Colonic mucosa (tissue), 4 donors: ENCODE results near the gene CASP14. TPM values are rescaled to one million over a fixed set of nuclear protein-coding genes. Genes with fewer than 3 reads are reported as not detected.

Source experiments
- DNase-seq: peaks from one replicate; pipeline ENCODE4 v3.0.0-alpha.2; 2020
- H3K27ac ChIP-seq: fragments of 200-600 bp; one replicate; pipeline ENCODE4 v1.8.0; 2021
- H3K27me3 ChIP-seq: fragments of 200-600 bp; one replicate; pipeline ENCODE4 v1.8.0; 2021
- H3K36me3 ChIP-seq: fragments of 200-600 bp; one replicate; pipeline ENCODE4 v1.8.0; 2021
- H3K4me1 ChIP-seq: fragments of 200-600 bp; one replicate; pipeline ENCODE4 v1.8.0; 2021; ENCODE audit warnings: mild to moderate bottlenecking
- H3K4me3 ChIP-seq: fragments of 200-600 bp; one replicate; pipeline ENCODE4 v1.8.0; 2021
- H3K9ac ChIP-seq, 2 donors: one replicate each; pipeline ENCODE4 v1.7.0; 2013; ENCODE audit warnings: control low read depth in 2 of 2, low read depth in 2 of 2, low read length in 2 of 2
- H3K9me3 ChIP-seq: fragments of 200-600 bp; one replicate; pipeline ENCODE4 v1.8.0; 2021
- CTCF ChIP-seq: fragments of 200-600 bp; IDR thresholded peaks from one replicate; pipeline ENCODE4 v1.8.0; 2022; ENCODE audit warnings: antibody characterized with exemption, mild to moderate bottlenecking
- intact Hi-C: fragments of 100-400 bp; cut with DNase I; formaldehyde crosslinking; loops from one replicate; pipeline ENCODE4 v1.14.1; 2022
- total RNA-seq, 2 donors: library from RNA; stranded (reverse); fragmentation: NEBNext Ultra II Directional in 1 of 2; extraction: Animal tissue kit (Norgen Biotek cat#: 25700) in 1 of 2; gene quantifications; one replicate each; pipeline ENCODE4 v1.2.1, GENCODE V29; 2021
- donor health status: healthy.
- donor health status: DM: no; HTN: no; CAD: no.
- donor health status: DM: no; HTN: no; CAD: no.

The CASP14 gene
- total RNA-seq, 2 donors from 2014 or later, result not detected

DNA sequence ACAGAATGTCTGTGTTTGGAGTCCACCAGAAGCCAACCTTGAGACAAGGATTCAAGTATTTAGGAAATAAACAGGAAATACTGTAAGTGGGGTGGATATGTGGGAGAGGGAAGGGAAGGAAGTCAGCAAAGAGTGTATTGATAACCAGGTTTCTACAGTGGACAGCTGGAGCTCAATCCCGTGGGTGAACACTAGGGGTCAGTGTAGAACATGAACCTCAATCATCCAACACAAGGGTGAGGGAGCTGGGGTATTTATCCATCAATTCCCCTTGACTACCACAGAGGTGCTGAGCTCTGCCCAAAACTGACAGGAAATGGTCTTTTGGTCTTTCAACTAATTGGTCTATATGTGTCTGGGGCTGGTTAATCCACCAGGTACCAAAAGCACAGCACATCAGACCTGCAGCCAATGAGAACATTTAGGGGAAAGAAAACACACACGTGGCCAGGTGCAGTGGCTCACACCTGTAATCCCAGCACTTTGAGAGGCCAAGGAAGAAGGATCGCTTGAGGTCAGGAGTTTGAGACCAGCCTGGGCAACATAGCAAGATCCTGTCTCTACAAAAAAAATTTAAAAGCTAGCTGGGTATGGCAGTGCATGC is 52.3 kb downstream of the CASP14 start:
- Histone ChIP-seq H3K9me3 (no peaks in the 10 kb centered on the region), H3K36me3 (no peaks in the 10 kb centered on the region), H3K4me1 (no peaks in the 10 kb centered on the region), H3K9ac (no peak overlapping the region), H3K27ac (no peak overlapping the region), H3K4me3 (no peak overlapping the region), H3K27me3 (no peaks in the 10 kb centered on the region)
- peak; percentile 52 for DNase-seq
- intact Hi-C loops, result no loop called here
- TF ChIP-seq CTCF, result peak; percentile 64

DNA sequence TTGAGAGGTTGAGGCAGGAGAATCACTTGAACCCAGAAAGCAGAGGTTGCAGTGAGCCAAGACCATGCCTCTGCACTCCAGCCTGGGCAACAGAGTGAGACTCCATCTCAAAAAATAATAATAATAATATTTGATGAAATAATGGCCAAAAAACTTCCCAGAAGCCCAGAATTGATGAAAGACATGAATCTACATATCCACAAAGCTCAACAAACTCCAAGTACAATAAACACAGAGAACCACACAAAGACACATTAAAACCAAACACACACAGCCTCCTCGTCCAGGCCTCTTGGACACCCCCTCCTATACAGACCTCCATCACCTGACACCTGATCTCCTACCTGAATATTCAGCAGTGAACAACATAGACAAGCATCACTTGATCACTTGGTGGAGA is 54.7 kb downstream of the CASP14 start:
- no peak for TF ChIP-seq CTCF
- intact Hi-C loops, result no loop called here
- no peak for DNase-seq

DNA sequence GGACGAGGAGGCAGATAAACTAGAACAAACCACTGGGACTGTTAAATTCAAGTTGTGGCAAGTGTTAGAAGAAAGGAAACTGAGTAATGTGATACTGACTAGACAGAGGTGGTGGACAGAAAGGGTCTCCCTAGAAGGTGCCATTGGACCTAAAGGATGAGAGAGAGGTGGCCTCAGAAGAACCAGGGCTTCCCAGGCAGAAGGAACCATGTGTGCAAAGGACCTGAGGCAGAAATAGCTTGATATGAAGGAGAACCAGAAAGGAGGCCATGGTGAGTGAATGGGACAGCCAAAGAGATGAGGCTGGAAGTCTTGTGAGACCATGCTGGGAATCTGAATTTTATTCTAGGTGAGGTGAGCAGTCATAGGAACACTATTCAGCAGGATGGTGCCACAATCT is 55.1 kb downstream of the CASP14 start:
- TF ChIP-seq CTCF, result no peak
- Histone ChIP-seq H3K4me1 (no peaks in the 10 kb centered on the region), H3K27ac (no peak overlapping the region), H3K36me3 (no peaks in the 10 kb centered on the region), H3K4me3 (no peak overlapping the region), H3K27me3 (peaks cover 14% of the 10 kb centered on the region), H3K9ac (no peak overlapping the region), H3K9me3 (no peaks in the 10 kb centered on the region)
- intact Hi-C loops, result no loop called here
- no peak for DNase-seq

More for the DNA sequence above, 54.7 kb downstream of the CASP14 start:
- no peaks in the 10 kb centered on the region for H3K36me3 ChIP-seq
- no peak overlapping the region for H3K9ac ChIP-seq
- peaks cover 14% of the 10 kb centered on the region for H3K27me3 ChIP-seq
- H3K9me3 ChIP-seq, result no peaks in the 10 kb centered on the region
- no peak overlapping the region for H3K27ac ChIP-seq
- no peak overlapping the region for H3K4me3 ChIP-seq
- H3K4me1 ChIP-seq, result no peaks in the 10 kb centered on the region

DNA sequence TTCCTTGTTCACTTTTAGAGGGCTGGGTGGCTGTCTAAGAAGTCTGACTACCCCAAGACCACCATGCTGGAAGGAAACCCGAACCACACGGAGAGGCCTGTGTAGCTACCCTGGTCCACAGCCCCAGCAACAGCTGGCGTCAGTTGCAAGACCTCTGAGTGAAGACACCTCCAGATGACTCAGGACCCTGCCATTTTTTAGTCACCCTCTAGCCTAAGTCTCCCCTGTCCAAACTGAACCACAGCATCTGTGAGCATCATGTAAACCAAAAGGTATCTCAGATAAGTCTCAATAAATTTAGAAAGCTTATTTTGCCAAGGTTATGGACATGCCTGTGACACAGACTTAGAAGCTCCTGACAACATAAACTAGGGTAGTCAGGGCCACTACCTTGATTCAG is 55.8 kb downstream of the CASP14 start:
- TF ChIP-seq CTCF, result no peak
- intact Hi-C loops, result no loop called here
- no peaks in the 10 kb centered on the region for H3K4me1 ChIP-seq
- no peak overlapping the region for H3K27ac ChIP-seq
- DNase-seq, result no peak
- H3K4me3 ChIP-seq, result no peak overlapping the region
- peaks cover 14% of the 10 kb centered on the region for H3K27me3 ChIP-seq
- no peak overlapping the region for H3K9ac ChIP-seq
- no peaks in the 10 kb centered on the region for H3K36me3 ChIP-seq
- H3K9me3 ChIP-seq, result no peaks in the 10 kb centered on the region

DNA sequence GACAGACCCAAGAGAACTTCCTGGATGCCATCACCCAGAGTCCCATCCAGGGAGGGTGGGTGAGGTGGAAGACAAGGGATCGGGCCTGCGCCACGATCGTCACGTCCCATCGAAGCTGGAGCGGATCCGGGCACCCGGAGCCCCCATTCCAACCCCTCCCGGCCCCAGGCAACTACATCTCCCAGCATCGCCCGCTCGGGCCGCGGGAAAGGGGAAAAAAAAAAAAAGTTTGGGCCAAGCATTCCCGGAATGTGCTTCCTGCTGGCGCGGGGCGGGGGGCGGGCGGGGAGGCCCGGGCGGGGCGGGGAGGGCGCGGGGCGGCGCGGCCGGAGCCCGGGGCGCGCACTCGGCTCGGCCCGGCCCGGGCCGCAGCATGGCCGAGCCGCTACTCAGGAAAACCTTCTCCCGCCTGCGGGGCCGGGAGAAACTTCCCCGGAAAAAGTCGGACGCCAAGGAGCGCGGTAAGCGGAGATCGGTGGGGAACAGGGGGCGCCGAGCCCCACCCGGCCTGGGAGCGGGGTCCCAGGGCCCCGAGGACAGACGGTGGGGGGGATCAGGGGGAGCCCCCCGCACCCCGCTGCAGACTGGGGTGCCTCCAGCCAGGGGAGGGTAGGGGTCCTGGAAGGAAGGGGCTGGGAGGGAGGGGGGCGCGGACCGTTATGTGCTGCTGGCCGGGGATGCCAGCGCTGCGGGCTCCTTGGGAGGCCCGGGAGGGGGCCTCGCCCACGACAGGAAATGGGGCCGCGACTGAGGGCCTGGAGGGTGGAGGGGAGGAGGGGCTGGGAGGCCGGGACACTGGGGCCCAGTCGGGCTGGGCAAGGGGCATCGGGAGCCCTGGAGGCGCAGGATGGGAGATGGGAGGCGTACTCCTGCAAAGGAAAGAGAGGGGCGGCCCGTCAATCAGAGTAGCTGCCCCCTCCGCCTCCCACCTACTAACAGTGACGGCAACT is 58.1 kb downstream of the CASP14 start, which contains the start of gene SYDE1:
Gene SYDE1, plus strand, starts transcription at position 341 of the 950 bp plus-strand sequence. Its CDS starts 33 bp downstream, at position 374.
- Histone ChIP-seq H3K4me3 (peak within 1 kb of the TSS; percentile 39), H3K9me3 (no peaks in the 10 kb centered on the region), H3K9ac (peak within 1 kb of the TSS; percentile 12 to 60), H3K36me3 (no peaks in the 10 kb centered on the region), H3K27ac (peak within 1 kb of the TSS; percentile 60), H3K27me3 (peaks cover 14% of the 10 kb centered on the region), H3K4me1 (no peaks in the 10 kb centered on the region)
- DNase-seq, result no peak
- intact Hi-C loops, result no loop called here
- no peak for TF ChIP-seq CTCF

Other genes starting within 250 kb of the CASP14 start
- gene OR7A5, start 214.3 kb upstream of the CASP14 start, total RNA-seq, result not detected
- gene OR7C1, start 214.3 kb upstream of the CASP14 start, total RNA-seq, result not detected
- gene OR7A10, start 200.6 kb upstream of the CASP14 start, total RNA-seq, result not detected
- not detected for gene OR7A17, start 163.3 kb upstream of the CASP14 start, total RNA-seq
- not detected for gene OR7C2, start 108.0 kb upstream of the CASP14 start, total RNA-seq
- gene SLC1A6, start 69.6 kb upstream of the CASP14 start, total RNA-seq, result not detected
- not detected for gene OR1I1, start 32.7 kb downstream of the CASP14 start, total RNA-seq
- gene SYDE1, start 57.9 kb downstream of the CASP14 start, total RNA-seq, result 1 to 10 TPM; 1.8 to 5.8 TPM
- gene NOTCH3, start 151.5 kb downstream of the CASP14 start, total RNA-seq, result 10 to 100 TPM in 1 of 2 donors, 1 to 10 TPM in 1; 4.4 to 10.5 TPM
- under 1 TPM; 0.53 to 0.82 TPM for gene EPHX3, start 183.0 kb downstream of the CASP14 start, total RNA-seq